Inferior parietal cortex (tissue), 1 donor: Measurements from ENCODE around the gene VEGFB.

Source experiments
- DNase-seq: peaks from one replicate; pipeline ENCODE4 v3.0.0-alpha.2; 2016; ENCODE audit errors: extremely low spot score

Gene VEGFB

GRCh38 chr11:64246871-64247728 is 12.7 kb downstream of the VEGFB start, which contains the start of gene PPP1R14B:
TSS of gene PPP1R14B (minus strand) at chr11:64246943. CDS start at chr11:64246673, 270 bp downstream.
- peak; percentile 82 for DNase-seq

GRCh38 chr11:64247729-64248531 is 13.5 kb downstream of the VEGFB start:
- no peak for DNase-seq

GRCh38 chr11:64248578-64248977 is 14.2 kb downstream of the VEGFB start:
- no peak for DNase-seq

GRCh38 chr11:64249038-64249437 is 14.7 kb downstream of the VEGFB start:
- no peak for DNase-seq

- DNase-seq: no peak
Observed at GRCh38 chr11:64249563-64250414, 15.4 kb downstream of the VEGFB start.

GRCh38 chr11:64250415-64251015 is 16.1 kb downstream of the VEGFB start:
- DNase-seq: no peak

GRCh38 chr11:64251016-64251752 is 16.8 kb downstream of the VEGFB start, which contains the start of gene PLCB3:
TSS of gene PLCB3 (plus strand) at chr11:64251530. CDS start at chr11:64251650, 120 bp downstream.
- peak; percentile 51 for DNase-seq

GRCh38 chr11:64251753-64252002 is 17.3 kb downstream of the VEGFB start:
- DNase-seq: no peak

GRCh38 chr11:64252003-64252872 is 17.9 kb downstream of the VEGFB start:
- no peak for DNase-seq

- DNase-seq: no peak
Observed at GRCh38 chr11:64253043-64253442, 18.7 kb downstream of the VEGFB start.

- no peak for DNase-seq
Observed at GRCh38 chr11:64253481-64253880, 19.1 kb downstream of the VEGFB start.

GRCh38 chr11:64254326-64254725 is 19.9 kb downstream of the VEGFB start:
- DNase-seq: no peak

GRCh38 chr11:64255135-64256128 is 21.0 kb downstream of the VEGFB start:
- DNase-seq: no peak

GRCh38 chr11:64256300-64256699 is 21.9 kb downstream of the VEGFB start:
- DNase-seq: no peak

- DNase-seq: no peak
Observed at GRCh38 chr11:64258356-64258755, 24.0 kb downstream of the VEGFB start.

- no peak for DNase-seq
Observed at GRCh38 chr11:64258946-64259532, 24.7 kb downstream of the VEGFB start.

GRCh38 chr11:64259533-64260067 is 25.2 kb downstream of the VEGFB start:
- no peak for DNase-seq

GRCh38 chr11:64260147-64260708 is 25.8 kb downstream of the VEGFB start:
- DNase-seq: no peak
